ENCODE data around the gene PXDN.
"Not testable (repeated sequence)": the region's sequence is repeated elsewhere in the genome, so short reads cannot be mapped to it uniquely, and the experiment has no call there.

PXDN gene

GRCh38 chr2:1701556-1702185 is 42.6 kb downstream of the PXDN start:
- Histone ChIP-seq H3K9me3 (ENCODE audit: severe bottlenecking) (no peaks in the 10 kb centered on the region), H3K27me3 (ENCODE audit: insufficient read depth, low read depth, severe bottlenecking) (no peaks in the 10 kb centered on the region), H3K36me3 (no peaks in the 10 kb centered on the region), H3K27ac (peak overlapping the region; percentile 49), H3K4me3 (ENCODE audit: low read depth, low read length) (no peak overlapping the region)
- DNase-seq = peak; percentile 83
- no peak for TF ChIP-seq CTCF (IDR thresholded peaks at IDR 0.05; ENCODE audit: low read depth, low read length)

DNA sequence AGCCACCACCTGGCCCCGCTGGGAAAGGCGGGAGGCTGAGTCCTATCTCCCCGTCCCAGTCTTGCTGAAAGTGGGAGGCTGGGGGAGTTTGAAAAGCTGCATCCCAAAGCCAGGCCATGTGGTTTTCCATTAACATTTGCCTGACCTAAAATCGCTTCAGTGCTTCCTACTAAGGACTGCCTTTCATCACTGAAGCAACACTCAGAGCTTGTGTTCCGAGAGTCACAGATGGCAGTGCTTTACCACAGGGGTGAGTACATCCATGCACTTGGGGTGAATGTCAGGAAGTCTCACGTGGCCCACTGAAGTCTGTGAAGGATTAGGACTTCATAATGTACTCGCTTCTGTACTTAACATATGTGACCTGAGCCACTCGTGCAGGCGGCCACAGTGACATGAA is 43.3 kb downstream of the PXDN start:
- no peaks in the 10 kb centered on the region for H3K9me3 ChIP-seq (ENCODE audit: severe bottlenecking)
- DNase-seq = peak; percentile 53
- no peaks in the 10 kb centered on the region for H3K27me3 ChIP-seq (ENCODE audit: insufficient read depth, low read depth, severe bottlenecking)
- H3K36me3 ChIP-seq = no peaks in the 10 kb centered on the region
- no peak overlapping the region for H3K4me3 ChIP-seq (ENCODE audit: low read depth, low read length)
- TF ChIP-seq CTCF (IDR thresholded peaks at IDR 0.05; ENCODE audit: low read depth, low read length) = no peak
- H3K27ac ChIP-seq = peak overlapping the region; percentile 49

DNA sequence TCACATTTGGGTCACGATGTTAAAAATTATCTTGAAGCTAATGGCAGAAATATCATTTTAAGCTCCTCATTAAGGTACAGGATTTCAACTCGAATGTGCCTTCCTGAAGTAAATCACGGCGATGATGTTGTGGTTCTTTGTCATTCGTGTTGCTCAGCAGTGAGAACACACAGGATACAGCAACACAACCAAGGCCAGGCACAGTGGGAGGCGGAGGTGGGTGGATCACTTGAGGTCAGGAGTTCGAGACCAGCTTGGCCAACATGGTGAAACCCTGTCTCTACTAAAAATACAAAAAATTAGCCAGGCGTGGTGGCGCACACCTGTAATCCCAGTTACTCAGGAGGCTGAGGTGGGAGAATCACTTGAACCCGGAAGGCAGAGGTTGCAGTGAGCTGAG is 43.9 kb downstream of the PXDN start:
- not testable (repeated sequence) for H3K4me3 ChIP-seq (ENCODE audit: low read depth, low read length); H3K9me3 ChIP-seq (ENCODE audit: severe bottlenecking); H3K27me3 ChIP-seq (ENCODE audit: insufficient read depth, low read depth, severe bottlenecking); H3K36me3 ChIP-seq; DNase-seq; H3K27ac ChIP-seq

DNA sequence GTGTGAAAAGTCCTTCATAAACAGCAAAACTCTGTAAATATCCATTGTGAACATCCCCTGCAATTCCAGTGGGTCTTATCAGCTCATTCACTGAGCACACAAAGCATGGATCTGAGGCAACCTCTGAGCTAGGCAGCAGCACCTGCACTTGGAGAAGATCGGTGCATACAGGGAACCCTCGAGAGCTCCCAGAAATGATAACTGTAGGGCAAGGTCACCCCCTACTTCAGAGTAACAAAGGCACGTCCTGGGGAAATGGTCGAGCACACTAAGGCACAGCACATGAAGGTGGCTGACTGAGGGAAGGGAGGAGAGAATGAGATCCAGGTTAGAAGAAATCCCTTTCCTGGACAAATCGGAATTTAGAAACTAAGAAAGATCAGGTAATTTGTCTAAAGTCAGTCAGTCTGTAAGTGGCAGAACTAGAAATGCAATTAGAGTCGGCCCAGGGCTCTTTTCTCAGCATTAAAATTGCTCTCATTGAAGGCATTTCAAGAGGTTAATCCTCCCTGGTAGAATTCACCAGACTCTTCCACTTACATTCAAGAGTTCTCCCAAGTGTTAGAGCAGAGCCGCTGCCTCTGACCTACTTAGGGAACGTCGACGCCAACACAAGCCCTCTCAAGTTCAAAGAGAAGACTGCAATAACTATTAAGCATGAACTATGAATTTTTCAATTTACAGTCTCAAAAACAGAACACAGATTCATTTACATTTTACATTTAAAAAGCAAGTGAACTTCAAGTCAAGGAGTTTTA is 45.9 kb downstream of the PXDN start:
- Histone ChIP-seq H3K27ac (no peak overlapping the region), H3K4me3 (ENCODE audit: low read depth, low read length) (no peak overlapping the region), H3K27me3 (ENCODE audit: insufficient read depth, low read depth, severe bottlenecking) (no peaks in the 10 kb centered on the region), H3K9me3 (ENCODE audit: severe bottlenecking) (no peaks in the 10 kb centered on the region), H3K36me3 (no peaks in the 10 kb centered on the region)
- DNase-seq = no peak
- no peak for TF ChIP-seq CTCF (IDR thresholded peaks at IDR 0.05; ENCODE audit: low read depth, low read length)

DNA sequence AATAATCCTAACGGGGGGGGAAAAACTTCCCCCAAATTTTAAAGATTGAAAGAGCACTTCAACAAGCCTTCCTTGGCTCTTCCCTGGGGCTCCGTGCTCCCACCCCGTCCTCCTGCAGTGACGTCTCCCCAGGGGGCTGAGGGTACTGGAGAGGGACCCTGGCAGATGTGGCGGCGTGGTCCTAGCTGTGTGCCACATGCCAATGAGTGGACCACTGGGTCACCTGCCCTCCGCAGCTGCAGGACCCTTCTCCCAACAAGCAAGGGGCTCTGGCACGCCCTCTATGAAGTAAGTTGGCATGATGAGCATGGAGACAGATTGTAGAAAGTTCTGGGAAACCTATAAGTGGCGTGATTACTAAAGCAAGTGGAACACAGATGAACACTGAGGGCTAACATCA is 46.7 kb downstream of the PXDN start:
- H3K9me3 ChIP-seq (ENCODE audit: severe bottlenecking) = no peaks in the 10 kb centered on the region
- no peak overlapping the region for H3K27ac ChIP-seq
- DNase-seq = no peak
- no peak overlapping the region for H3K4me3 ChIP-seq (ENCODE audit: low read depth, low read length)
- no peaks in the 10 kb centered on the region; the same call in 1 of the 2 replicates for H3K36me3 ChIP-seq
- no peaks in the 10 kb centered on the region for H3K27me3 ChIP-seq (ENCODE audit: insufficient read depth, low read depth, severe bottlenecking)
- no peak for TF ChIP-seq CTCF (IDR thresholded peaks at IDR 0.05; ENCODE audit: low read depth, low read length)

DNA sequence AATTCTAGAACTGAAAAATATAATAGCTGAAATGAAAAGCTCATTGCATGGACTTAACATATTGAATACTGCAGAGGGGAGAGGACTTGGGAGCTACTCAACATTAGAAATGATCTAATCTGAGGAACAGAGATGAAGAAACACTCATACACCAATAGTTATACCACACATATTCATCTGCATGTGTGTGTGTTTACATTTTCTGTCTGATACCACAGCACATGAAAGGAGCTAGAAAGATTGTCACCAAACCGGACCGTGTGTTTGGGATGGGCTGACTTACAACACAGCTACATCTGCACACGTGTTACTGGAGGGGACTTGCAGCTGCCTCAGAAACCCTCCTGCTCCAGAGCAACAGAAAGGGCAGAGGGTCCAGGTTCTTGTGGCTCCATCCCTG is 47.8 kb downstream of the PXDN start:
- no peaks in the 10 kb centered on the region; the same call in none of the 2 replicates for H3K36me3 ChIP-seq
- H3K4me3 ChIP-seq (ENCODE audit: low read depth, low read length) = no peak overlapping the region
- TF ChIP-seq CTCF (IDR thresholded peaks at IDR 0.05; ENCODE audit: low read depth, low read length) = no peak
- no peak for DNase-seq
- H3K27ac ChIP-seq = no peak overlapping the region
- no peaks in the 10 kb centered on the region for H3K27me3 ChIP-seq (ENCODE audit: insufficient read depth, low read depth, severe bottlenecking)
- H3K9me3 ChIP-seq (ENCODE audit: severe bottlenecking) = no peaks in the 10 kb centered on the region

Data from WERI-Rb-1 (cell line).